AG08396 (cell line): Measurements from ENCODE around the gene ADORA1.
A peak's percentile ranks its signal among the peaks of the same experiment; 100 is the strongest.

Experiments used
- DNase-seq: peaks from one replicate; pipeline ENCODE4 v3.0.0; 2012; ENCODE audit warnings: low spot score, mixed read lengths

The ADORA1 gene

GRCh38 chr1:203216274-203217138, 89.0 kb downstream of the ADORA1 start:
- DNase-seq: peak; percentile 61
